Heart right ventricle (tissue), 16 donors: ENCODE measurements around the gene FBXL19. TPM values are rescaled to one million over a fixed set of nuclear protein-coding genes. Genes with fewer than 3 reads are reported as not detected.

Source experiments
- ATAC-seq, 8 donors: fragments of 200-7000 bp; cut with Tn5 transposase; one replicate each; pipeline ENCODE4 v1.9.1; 2020; ENCODE audit warnings: mild to moderate bottlenecking in 8 of 8, moderate library complexity in 8 of 8, moderate number of reproducible peaks in 1 of 8
- DNase-seq, 2 donors: peaks; one replicate each; pipeline ENCODE4 v3.0.0-alpha.2; 2020
- H3K27ac ChIP-seq, 10 donors: fragments of 200-600 bp; sonication (generic) in 2 of 10; one replicate each; pipeline versions ENCODE4 v1.5.0 to v1.8.0; 2020 to 2022; ENCODE audit warnings: mild to moderate bottlenecking in 3 of 10
- H3K27me3 ChIP-seq, 7 donors: fragments of 200-600 bp; one replicate each; pipeline ENCODE4 v1.8.0; 2021 to 2022; ENCODE audit warnings: mild to moderate bottlenecking in 2 of 7
- H3K36me3 ChIP-seq, 9 donors: fragments of 200-600 bp; sonication (generic) in 1 of 9; one replicate each; pipeline versions ENCODE4 v1.5.0 to v1.8.0; 2020 to 2022; ENCODE audit warnings: mild to moderate bottlenecking in 2 of 9
- H3K4me1 ChIP-seq, 9 donors: fragments of 200-600 bp; sonication (generic) in 1 of 9; one replicate each; pipeline versions ENCODE4 v1.5.0 to v1.8.0; 2020 to 2022; ENCODE audit warnings: mild to moderate bottlenecking in 4 of 9
- H3K4me3 ChIP-seq, 10 donors: fragments of 200-600 bp; sonication (generic) in 2 of 10; one replicate each; pipeline versions ENCODE4 v1.5.0 to v1.8.0; 2020 to 2022; ENCODE audit warnings: mild to moderate bottlenecking in 7 of 10, moderate library complexity in 2 of 10
- H3K9me3 ChIP-seq, 11 donors: fragments of 200-600 bp in 10 of 11; sonication (generic) in 2 of 11; one replicate each; pipeline versions ENCODE4 v1.5.0 to v1.8.0; 2013 to 2022; ENCODE audit warnings: mild to moderate bottlenecking in 2 of 11, control low read depth in 1 of 11, moderate library complexity in 1 of 11
- CTCF ChIP-seq, 9 donors: fragments of 200-600 bp; sonication (generic) in 2 of 9; IDR thresholded peaks; one replicate each; pipeline versions ENCODE4 v1.5.0 to v1.8.0; 2021 to 2022; ENCODE audit warnings: antibody characterized with exemption in 9 of 9, mild to moderate bottlenecking in 5 of 9, moderate library complexity in 1 of 9
- WGBS, 2 donors: extraction: QIAGEN DNeasy Blood & Tissue Kit; methylation state at CpG; one replicate each; pipeline ENCODE4 v1.1.7; 2013; ENCODE audit warnings: inconsistent platforms in 1 of 2; 5-methylcytosine and 5-hydroxymethylcytosine counted together
- intact Hi-C, 10 donors: fragments of 100-400 bp; cut with DNase I; formaldehyde crosslinking; loops; one replicate each; pipeline versions ENCODE4 v1.11.1 to v1.14.2; 2022
- polyA plus RNA-seq, 2 donors: library from polyadenylated mRNA; stranded (reverse); fragments of 200-250 nt; gene quantifications; one replicate each; pipeline ENCODE4 v1.2.3, GENCODE V29; 2013
- total RNA-seq, 10 donors: library from RNA; stranded (reverse); fragmentation: NEBNext Ultra II Directional in 3 of 10; extraction: Animal tissue kit (Norgen Biotek cat#: 25700) in 3 of 10; gene quantifications; one replicate each; pipeline versions ENCODE4 v1.2.1 to v1.2.4, GENCODE V29; 2021 to 2023
- donor health status: Arrhythmogenic right ventricular cardiomyopathy.
- donor health status: ischemic (EF 13 %, LVEDD 7.1; RV severe dilation, severe dysfunction).
- donor health status: healthy with polysubstance abuse.
- donor health status: DM: no; HTN: yes; CAD: no.
- donor health status: DM: no; HTN: no; CAD: no.
- donor health status: ischemic (EF 25% LVEDD 6.9; RV normal size, moderate dysfunction).
- donor health status: ischemic (EF 25% LVEDD 5.7; RV mildly dilated, moderate dysfunction).
- donor health status: healthy.
- donor health status: DM: yes; HTN: yes; CAD: no.
- donor health status: Ischemic cardiomyopathy.
- donor health status: ischemic (EF 35%, LVEDD 5.7; RV mildly dilated, moderate dysfunction).
- donor health status: nonischemic (EF 11% LVEDD 7.7; RV severe dilation, severe dysfunction).
- donor health status: DM: yes; HTN: yes; CAD: no.
- donor health status: PGD.
- donor health status: ischemic (EF 29% LVEDD 5.4; RV normal size, mild dysfunction).
- donor health status: nonischemic (EF 23%, LVEDD 6.1; RV moderate dilation, normal function).

The FBXL19 gene
- total and polyA plus RNA-seq, 12 donors, result 4.1 to 14.1 (median 5.8) TPM

GRCh38 chr16:30953511-30954124 lies 30.2 kb downstream of the FBXL19 start:
- peak; percentile 31 to 74 (median 65) for TF ChIP-seq CTCF (IDR thresholded peaks at IDR 0.05)
- peak overlapping the region in 7 of 10 donors; percentile 21 to 60 (median 37) for H3K27ac ChIP-seq
- no peaks in the 10 kb centered on the region for H3K9me3 ChIP-seq
- ATAC-seq (no peak), DNase-seq (peak; percentile 53)
- H3K4me1 ChIP-seq, result peaks cover 8 to 57% (median 47%) of the 10 kb centered on the region in 9 donors
- intact Hi-C loops, result loop anchor here in 2 of 10 donors (10.0 kb wide), 2 partner anchors 491 to 921 kb away; partner anchors contain the start of genes ZNF267 (in 1 of the 2) and ZNF843 (in 1 of the 2)
- H3K4me3 ChIP-seq, result no peak overlapping the region
- no peaks in the 10 kb centered on the region for H3K27me3 ChIP-seq
- 34 to 45% methylated on average over 15 of the region's 15 CpGs for WGBS, 2 donors
- peaks cover 0 to 19% (median 0%) of the 10 kb centered on the region in 9 donors for H3K36me3 ChIP-seq

- TF ChIP-seq CTCF (IDR thresholded peaks at IDR 0.05), result no peak
- Histone ChIP-seq H3K27me3 (no peaks in the 10 kb centered on the region), H3K9me3 (no peaks in the 10 kb centered on the region), H3K27ac (no peak overlapping the region), H3K36me3 (peaks cover 0 to 30% (median 9%) of the 10 kb centered on the region in 9 donors), H3K4me3 (no peak overlapping the region), H3K4me1 (peaks cover 12 to 60% (median 48%) of the 10 kb centered on the region in 9 donors)
- intact Hi-C loops, result loop anchor here in 3 of 10 donors (5.0 to 10.0 kb wide), 4 partner anchors 77 to 920 kb away; partner anchors contain the start of genes ARMC5 (in 1 of the 3), STX4 (in 1 of the 3), ZNF267 (in 1 of the 3) and ZNF843 (in 1 of the 3)
- no peak for DNase-seq
- ATAC-seq, result no peak
- 86 to 91% methylated on average over 8 of the region's 8 CpGs for WGBS, 2 donors
Observed at GRCh38 chr16:30954993-30955392, 31.6 kb downstream of the FBXL19 start.

GRCh38 chr16:30956601-30957455 lies 33.5 kb downstream of the FBXL19 start:
- H3K4me1 ChIP-seq, result peaks cover 6 to 42% (median 30%) of the 10 kb centered on the region in 9 donors
- H3K36me3 ChIP-seq, result peaks cover 0 to 42% (median 28%) of the 10 kb centered on the region in 9 donors
- DNase-seq (peak; percentile 87 to 88), ATAC-seq (peak; percentile 79 to 92 (median 84))
- intact Hi-C loops, result loop anchor here in 3 of 10 donors (5.0 to 10.0 kb wide), 4 partner anchors 75 to 918 kb away; partner anchors contain the start of genes ARMC5 (in 1 of the 3), STX4 (in 1 of the 3), ZNF267 (in 1 of the 3) and ZNF843 (in 1 of the 3)
- no peaks in the 10 kb centered on the region for H3K27me3 ChIP-seq
- WGBS, 2 donors, result 26 to 27% methylated on average over 41 to 42 of the region's 42 CpGs
- peak overlapping the region; percentile 70 to 99 (median 85) for H3K4me3 ChIP-seq
- H3K27ac ChIP-seq, result peak overlapping the region; percentile 91 to 100 (median 99)
- no peaks in the 10 kb centered on the region for H3K9me3 ChIP-seq
- peak in 5 of 9 donors; percentile 17 to 54 (median 44) for TF ChIP-seq CTCF (IDR thresholded peaks at IDR 0.05)
